Stimulated activated CD4-positive, alpha-beta T cell treated with anti-CD3 and anti-CD28 coated beads, Interleukin-1b, Interleukin-23, amount 100 ng/mL, for 24 hours (primary cell): ENCODE results near the gene ROR1.
A peak's percentile ranks its signal among the peaks of the same experiment; 100 is the strongest.

ENCODE experiments used
- DNase-seq, 4 experiments: peaks; one replicate each; pipeline ENCODE4 v3.0.0-alpha.2; 2020; ENCODE audit warnings: low read depth in 4 of 4, low spot score in 1 of 4

The ROR1 gene

GRCh38 chr1:63773815-63774616, at the start of gene ROR1:
TSS of gene ROR1 (plus strand) at chr1:63774017.
- DNase-seq = peak; percentile 13 to 66 (median 32)

- no peak for DNase-seq
These were observed 49.4 kb upstream of the ROR1 start for GRCh38 chr1:63724375-63724899.

- DNase-seq = no peak
These were observed 45.1 kb upstream of the ROR1 start for GRCh38 chr1:63728611-63729226.

- DNase-seq = no peak
These were observed 44.6 kb upstream of the ROR1 start for GRCh38 chr1:63729227-63729620.

- DNase-seq = no peak
These were observed 43.6 kb upstream of the ROR1 start for GRCh38 chr1:63730211-63730610.

GRCh38 chr1:63731117-63732043, 42.4 kb upstream of the ROR1 start:
- DNase-seq = no peak

GRCh38 chr1:63732666-63733065, 41.2 kb upstream of the ROR1 start:
- no peak for DNase-seq

GRCh38 chr1:63738772-63739171, 35.0 kb upstream of the ROR1 start:
- no peak for DNase-seq

- no peak for DNase-seq
These were observed 34.4 kb upstream of the ROR1 start for GRCh38 chr1:63739452-63739851.

GRCh38 chr1:63740432-63740831, 33.4 kb upstream of the ROR1 start:
- no peak for DNase-seq

GRCh38 chr1:63742526-63742925, 31.3 kb upstream of the ROR1 start:
- no peak for DNase-seq

GRCh38 chr1:63743781-63744180, 30.0 kb upstream of the ROR1 start:
- DNase-seq = no peak

GRCh38 chr1:63746129-63746864, 27.5 kb upstream of the ROR1 start:
- peak in 2 of 4 experiments; percentile 16 to 33 for DNase-seq

GRCh38 chr1:63747445-63747844, 26.4 kb upstream of the ROR1 start:
- no peak for DNase-seq

- DNase-seq = no peak
These were observed 25.7 kb upstream of the ROR1 start for GRCh38 chr1:63748046-63748580.

- DNase-seq = no peak
These were observed 25.2 kb upstream of the ROR1 start for GRCh38 chr1:63748641-63749040.

GRCh38 chr1:63750721-63751120, 23.1 kb upstream of the ROR1 start:
- DNase-seq = no peak

GRCh38 chr1:63752176-63752575, 21.6 kb upstream of the ROR1 start:
- no peak for DNase-seq

GRCh38 chr1:63753591-63753990, 20.2 kb upstream of the ROR1 start:
- no peak for DNase-seq

GRCh38 chr1:63756839-63757238, 17.0 kb upstream of the ROR1 start:
- no peak for DNase-seq
